Activated CD8-positive, alpha-beta T cell treated with anti-CD3 and anti-CD28 coated beads for 36 hours (primary cell): ENCODE measurements around the gene TBX4. TPM values are rescaled to one million over a fixed set of nuclear protein-coding genes. Genes with fewer than 3 reads are reported as not detected.

Experiments used
- ATAC-seq: fragments of 200-7000 bp; cut with Tn5 transposase; one replicate; pipeline ENCODE4 v1.10.0; 2021; ENCODE audit warnings: mild to moderate bottlenecking, moderate library complexity
- CTCF ChIA-PET: fragments of 350-600 bp; sonication (Branson Sonifier 250); formaldehyde crosslinking; loops from one replicate; lab custom pipeline; 2021; ENCODE audit warnings: antibody characterized with exemption; lab: Charles Lee
- POLR2A ChIA-PET: fragments of 350-600 bp; sonication (Branson Sonifier 250); formaldehyde crosslinking; loops from one replicate; lab custom pipeline; 2021; ENCODE audit warnings: antibody characterized with exemption; lab: Charles Lee
- DNase-seq: peaks from one replicate; pipeline ENCODE4 v3.0.0-alpha.2; 2020
- H3K27ac Mint-ChIP-seq: one replicate; pipeline ENCODE4 v1.8.0; 2021; ENCODE audit warnings: mild to moderate bottlenecking, mixed read lengths
- H3K27me3 Mint-ChIP-seq: one replicate; pipeline ENCODE4 v1.8.0; 2021; ENCODE audit warnings: mixed read lengths
- H3K36me3 Mint-ChIP-seq: one replicate; pipeline ENCODE4 v1.8.0; 2021; ENCODE audit warnings: low read depth, mixed read lengths
- H3K4me1 Mint-ChIP-seq: one replicate; pipeline ENCODE4 v1.8.0; 2021; ENCODE audit warnings: low read depth, mixed read lengths
- H3K4me3 Mint-ChIP-seq: one replicate; pipeline ENCODE4 v1.8.0; 2021; ENCODE audit warnings: mild to moderate bottlenecking, moderate library complexity, mixed read lengths
- H3K9me3 Mint-ChIP-seq: one replicate; pipeline ENCODE4 v1.8.0; 2021; ENCODE audit warnings: mixed read lengths
- CTCF ChIP-seq: fragments of 200-600 bp; IDR thresholded peaks from one replicate; pipeline ENCODE4 v1.8.0; 2022; ENCODE audit warnings: antibody characterized with exemption, mild to moderate bottlenecking
- intact Hi-C: fragments of 100-400 bp; cut with micrococcal nuclease; formaldehyde crosslinking; loops from one replicate; pipeline ENCODE4 v1.10.0; 2022
- total RNA-seq, 2 experiments: library from RNA; stranded (reverse); gene quantifications; one replicate each; pipeline ENCODE4 v1.2.3, GENCODE V29; 2021

TBX4 gene
- total RNA-seq, 2 experiments from 2014 or later = not detected

- intact Hi-C loops = no loop called here
- no peaks in the 10 kb centered on the region for H3K9me3 Mint-ChIP-seq
- ChIA-PET POLR2A (no interaction called here), CTCF (no interaction called here)
- H3K4me3 Mint-ChIP-seq = no peak overlapping the region
- ATAC-seq (no peak), DNase-seq (no peak)
- no peak overlapping the region for H3K27ac Mint-ChIP-seq
- no peaks in the 10 kb centered on the region for H3K4me1 Mint-ChIP-seq
- no peaks in the 10 kb centered on the region for H3K36me3 Mint-ChIP-seq
- TF ChIP-seq CTCF = no peak
- peaks cover 20% of the 10 kb centered on the region for H3K27me3 Mint-ChIP-seq
These were observed 75.9 kb downstream of the TBX4 start for GRCh38 chr17:61528171-61528570.

- intact Hi-C loops = no loop called here
- Mint-ChIP-seq H3K4me1 (no peaks in the 10 kb centered on the region), H3K27me3 (peaks cover 10% of the 10 kb centered on the region), H3K27ac (no peak overlapping the region), H3K4me3 (no peak overlapping the region), H3K36me3 (no peaks in the 10 kb centered on the region), H3K9me3 (no peaks in the 10 kb centered on the region)
- no peak for ATAC-seq
- POLR2A ChIA-PET = no interaction called here
- no peak for DNase-seq
- no peak for TF ChIP-seq CTCF
- CTCF ChIA-PET = no interaction called here
These were observed 79.0 kb downstream of the TBX4 start for GRCh38 chr17:61531223-61531622.

- no peak for TF ChIP-seq CTCF
- ChIA-PET CTCF (no interaction called here), POLR2A (no interaction called here)
- H3K27me3 Mint-ChIP-seq = peaks cover 7% of the 10 kb centered on the region
- DNase-seq (no peak), ATAC-seq (no peak)
- intact Hi-C loops = no loop called here
- H3K9me3 Mint-ChIP-seq = no peaks in the 10 kb centered on the region
- H3K4me3 Mint-ChIP-seq = no peak overlapping the region
- H3K4me1 Mint-ChIP-seq = no peaks in the 10 kb centered on the region
- no peak overlapping the region for H3K27ac Mint-ChIP-seq
- H3K36me3 Mint-ChIP-seq = no peaks in the 10 kb centered on the region
These were observed 80.6 kb downstream of the TBX4 start for GRCh38 chr17:61532826-61533225.

- Mint-ChIP-seq H3K27ac (no peak overlapping the region), H3K4me3 (no peak overlapping the region), H3K9me3 (no peaks in the 10 kb centered on the region), H3K36me3 (no peaks in the 10 kb centered on the region), H3K27me3 (peaks cover 7% of the 10 kb centered on the region), H3K4me1 (no peaks in the 10 kb centered on the region)
- ChIA-PET CTCF (no interaction called here), POLR2A (no interaction called here)
- TF ChIP-seq CTCF = no peak
- intact Hi-C loops = no loop called here
- DNase-seq (no peak), ATAC-seq (no peak)
These were observed 81.6 kb downstream of the TBX4 start for GRCh38 chr17:61533797-61534196.

- ATAC-seq = no peak
- Mint-ChIP-seq H3K4me3 (no peak overlapping the region), H3K27me3 (peaks cover 7% of the 10 kb centered on the region), H3K4me1 (no peaks in the 10 kb centered on the region), H3K36me3 (no peaks in the 10 kb centered on the region), H3K27ac (no peak overlapping the region), H3K9me3 (no peaks in the 10 kb centered on the region)
- intact Hi-C loops = no loop called here
- POLR2A ChIA-PET = no interaction called here
- DNase-seq = no peak
- CTCF ChIA-PET = no interaction called here
- no peak for TF ChIP-seq CTCF
These were observed 82.2 kb downstream of the TBX4 start for GRCh38 chr17:61534414-61534813.

Other genes with a start within 250 kb of the TBX4 start
- gene TBX2, start 52.6 kb upstream of the TBX4 start, total RNA-seq = not detected
- not detected for gene NACA2, start 138.8 kb downstream of the TBX4 start, total RNA-seq